ENCODE results near the gene ST8SIA1.

DNA sequence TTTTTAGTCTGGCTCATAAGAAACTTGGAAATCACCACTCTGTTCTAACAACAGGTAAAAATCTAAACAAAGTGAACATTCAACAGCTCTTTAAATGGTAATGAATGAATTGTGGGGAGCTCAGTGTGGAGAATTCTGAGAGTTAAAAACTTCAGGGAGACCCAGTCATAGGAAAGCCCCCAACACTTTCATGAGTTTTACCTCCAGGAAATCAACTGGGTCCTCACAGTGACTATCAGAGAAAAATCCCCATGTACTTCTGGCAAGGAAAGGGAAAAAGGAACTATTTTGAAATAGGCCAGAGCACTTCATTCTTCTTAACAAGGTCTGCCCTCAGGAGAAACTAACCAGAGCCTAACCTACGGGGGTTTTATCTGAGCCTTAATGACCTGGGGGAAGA, 153.8 kb downstream of the ST8SIA1 start:
- TF ChIP-seq, protein P1, sequence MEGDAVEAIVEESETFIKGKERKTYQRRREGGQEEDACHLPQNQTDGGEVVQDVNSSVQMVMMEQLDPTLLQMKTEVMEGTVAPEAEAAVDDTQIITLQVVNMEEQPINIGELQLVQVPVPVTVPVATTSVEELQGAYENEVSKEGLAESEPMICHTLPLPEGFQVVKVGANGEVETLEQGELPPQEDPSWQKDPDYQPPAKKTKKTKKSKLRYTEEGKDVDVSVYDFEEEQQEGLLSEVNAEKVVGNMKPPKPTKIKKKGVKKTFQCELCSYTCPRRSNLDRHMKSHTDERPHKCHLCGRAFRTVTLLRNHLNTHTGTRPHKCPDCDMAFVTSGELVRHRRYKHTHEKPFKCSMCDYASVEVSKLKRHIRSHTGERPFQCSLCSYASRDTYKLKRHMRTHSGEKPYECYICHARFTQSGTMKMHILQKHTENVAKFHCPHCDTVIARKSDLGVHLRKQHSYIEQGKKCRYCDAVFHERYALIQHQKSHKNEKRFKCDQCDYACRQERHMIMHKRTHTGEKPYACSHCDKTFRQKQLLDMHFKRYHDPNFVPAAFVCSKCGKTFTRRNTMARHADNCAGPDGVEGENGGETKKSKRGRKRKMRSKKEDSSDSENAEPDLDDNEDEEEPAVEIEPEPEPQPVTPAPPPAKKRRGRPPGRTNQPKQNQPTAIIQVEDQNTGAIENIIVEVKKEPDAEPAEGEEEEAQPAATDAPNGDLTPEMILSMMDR (IDR thresholded peaks at IDR 0.05; ENCODE audit: insufficient read depth, low read depth, low read length): no peak
- no peak for TF ChIP-seq EZH2 (IDR thresholded peaks at IDR 0.05; ENCODE audit: insufficient read depth, low read length)
